Putamen (tissue), 1 donor: ENCODE measurements around the gene FBXO28.
"Not testable (repeated sequence)": the region's sequence is repeated elsewhere in the genome, so short reads cannot be mapped to it uniquely, and the experiment has no call there.

ENCODE experiments used
- DNase-seq: peaks from one replicate; pipeline ENCODE4 v3.0.0-alpha.2; 2016; ENCODE audit warnings: low spot score

The FBXO28 gene

GRCh38 chr1:224113918-224114786 lies at the start of gene FBXO28:
Gene FBXO28 (plus strand): TSS chr1:224114111. CDS start chr1:224114130, 19 bp downstream.
- DNase-seq: peak; percentile 95

- no peak for DNase-seq
Observed at GRCh38 chr1:224064150-224064549, 49.8 kb upstream of the FBXO28 start.

GRCh38 chr1:224065455-224065854 lies 48.5 kb upstream of the FBXO28 start:
- no peak for DNase-seq

GRCh38 chr1:224067207-224067606 lies 46.7 kb upstream of the FBXO28 start:
- no peak for DNase-seq

- no peak for DNase-seq
Observed at GRCh38 chr1:224067621-224068457, 46.1 kb upstream of the FBXO28 start.

GRCh38 chr1:224068458-224069072 lies 45.3 kb upstream of the FBXO28 start:
- no peak for DNase-seq

- no peak for DNase-seq
Observed at GRCh38 chr1:224069138-224069537, 44.8 kb upstream of the FBXO28 start.

GRCh38 chr1:224070521-224070920 lies 43.4 kb upstream of the FBXO28 start:
- no peak for DNase-seq

GRCh38 chr1:224076407-224076806 lies 37.5 kb upstream of the FBXO28 start:
- no peak for DNase-seq

- not testable (repeated sequence) for DNase-seq
Observed at GRCh38 chr1:224079644-224080043, 34.3 kb upstream of the FBXO28 start.

GRCh38 chr1:224080115-224080774 lies 33.7 kb upstream of the FBXO28 start:
- peak; percentile 19 for DNase-seq

GRCh38 chr1:224081604-224082003 lies 32.3 kb upstream of the FBXO28 start:
- no peak for DNase-seq

- DNase-seq: no peak
Observed at GRCh38 chr1:224082146-224082545, 31.8 kb upstream of the FBXO28 start.

- DNase-seq: no peak
Observed at GRCh38 chr1:224084867-224085266, 29.0 kb upstream of the FBXO28 start.

- no peak for DNase-seq
Observed at GRCh38 chr1:224085421-224086108, 28.3 kb upstream of the FBXO28 start.

- DNase-seq: no peak
Observed at GRCh38 chr1:224087286-224087794, 26.6 kb upstream of the FBXO28 start.

GRCh38 chr1:224089583-224089982 lies 24.3 kb upstream of the FBXO28 start:
- no peak for DNase-seq

GRCh38 chr1:224090116-224090515 lies 23.8 kb upstream of the FBXO28 start:
- no peak for DNase-seq

- DNase-seq: no peak
Observed at GRCh38 chr1:224092111-224092510, 21.8 kb upstream of the FBXO28 start.

GRCh38 chr1:224092601-224093000 lies 21.3 kb upstream of the FBXO28 start:
- no peak for DNase-seq

GRCh38 chr1:224095339-224095738 lies 18.6 kb upstream of the FBXO28 start:
- DNase-seq: no peak
